HCT116 (cell line): Measurements from ENCODE around the gene SLC44A3. TPM values are rescaled to one million over a fixed set of nuclear protein-coding genes. Genes with fewer than 3 reads are reported as not detected.

Experiments used
- ATAC-seq: fragments of 200-7000 bp; cut with Tn5 transposase; 2 replicates; pipeline ENCODE4 v1.9.1; 2020; ENCODE audit warnings: mild to moderate bottlenecking, moderate library complexity
- BruUV-seq: library from RNA; stranded (reverse); fragments of 400-500 nt; replicated peaks from 2 replicates; lab custom pipeline; 2021; lab: Mats Ljungman, UMichigan
- CTCF ChIA-PET: fragments of 300-600 bp; sonication (Branson Sonifier 250); formaldehyde crosslinking; loops from one replicate; lab custom pipeline; 2021; ENCODE audit warnings: antibody characterized with exemption; lab: Charles Lee
- POLR2A ChIA-PET: fragments of 300-600, 350-600 bp; sonication (Branson Sonifier 250); formaldehyde crosslinking; loops from one replicate; lab custom pipeline; 2021; ENCODE audit warnings: antibody characterized with exemption; lab: Charles Lee
- RAD21 ChIA-PET, 2 experiments: fragments of 300-600 bp; sonication (Branson Sonifier 250); formaldehyde crosslinking; loops; one replicate each; lab custom pipeline; 2023; ENCODE audit warnings: low total read pairs in 2 of 2; ENCODE audit not compliant: uncharacterized antibody in 2 of 2, unreplicated experiment in 2 of 2, low non-redundant PET in 1 of 2; lab: Charles Lee
- DNase-seq: peaks from one replicate; pipeline ENCODE4 v3.0.0-alpha.2; 2010; ENCODE audit warnings: low read depth, low spot score
- H2AFZ ChIP-seq: fragments of 200-600 bp; shearing (Covaris generic), sonication (generic); 2 replicates; pipeline ENCODE4 v1.6.1; 2017; ENCODE audit warnings: low read depth, mixed run types, mixed read lengths, antibody characterized with exemption, low read length; ENCODE audit not compliant: poor library complexity, severe bottlenecking
- H3K27ac ChIP-seq: 2 replicates; pipeline ENCODE4 v1.5.1; 2012; ENCODE audit warnings: low read depth, low read length
- H3K27me3 ChIP-seq: fragments of 200-600 bp; sonication (generic); 2 replicates; pipeline ENCODE4 v1.6.1; 2016; ENCODE audit warnings: mixed run types, low read length, mixed read lengths; ENCODE audit not compliant: insufficient read depth
- H3K36me3 ChIP-seq, 2 experiments: fragments of 200-500 bp in 1 of 2; fragments of 200-600 bp in 1 of 2; sonication (Bioruptor generic) in 1 of 2; sonication (generic) in 1 of 2; 2 replicates each; pipeline versions ENCODE4 v1.5.1 to v1.6.1; 2014 to 2016; ENCODE audit warnings: low read length in 2 of 2, inconsistent platforms in 1 of 2, mixed read lengths in 1 of 2, mixed run types in 1 of 2; ENCODE audit not compliant: insufficient read depth in 2 of 2, control insufficient read depth in 1 of 2
- H3K4me1 ChIP-seq, 2 experiments: fragments of 200-600 bp in 1 of 2; sonication (generic) in 1 of 2; 2 replicates each; pipeline versions ENCODE4 v1.5.1 to v1.6.1; 2012 to 2017; ENCODE audit warnings: low read length in 2 of 2, inconsistent platforms in 1 of 2, mild to moderate bottlenecking in 1 of 2, mixed read lengths in 1 of 2, mixed run types in 1 of 2, moderate library complexity in 1 of 2; ENCODE audit not compliant: insufficient read depth in 2 of 2, control insufficient read depth in 1 of 2
- H3K4me2 ChIP-seq: fragments of 200-600 bp; sonication (generic); 2 replicates; pipeline ENCODE4 v1.6.1; 2017; ENCODE audit warnings: mixed run types, low read length, mixed read lengths
- H3K4me3 ChIP-seq, 2 experiments: fragments of 200-600 bp in 1 of 2; sonication (generic) in 1 of 2; replicated peaks in 1 of 2; 2 replicates each; pipeline ENCODE4 v1.5.1; 2011 to 2016; ENCODE audit warnings: low read length in 2 of 2, control low read depth in 1 of 2, low read depth in 1 of 2, mild to moderate bottlenecking in 1 of 2, mixed read lengths in 1 of 2, mixed run types in 1 of 2
- H3K79me2 ChIP-seq: fragments of 200-600 bp; sonication (generic); 2 replicates; pipeline ENCODE4 v1.6.1; 2017; ENCODE audit warnings: mild to moderate bottlenecking, mixed run types, low read length, moderate library complexity, mixed read lengths; ENCODE audit not compliant: insufficient read depth
- H3K9ac ChIP-seq: fragments of 200-600 bp; sonication (generic); 2 replicates; pipeline ENCODE4 v1.6.1; 2016; ENCODE audit warnings: low read length, mixed read lengths
- H3K9me2 ChIP-seq: fragments of 200-600 bp; sonication (generic), shearing (Covaris generic); 2 replicates; pipeline ENCODE4 v1.6.1; 2017; ENCODE audit warnings: mixed run types, mild to moderate bottlenecking, moderate library complexity; ENCODE audit not compliant: insufficient read depth
- H3K9me3 ChIP-seq, 2 experiments: fragments of 200-500 bp in 1 of 2; fragments of 200-600 bp in 1 of 2; sonication (Bioruptor generic) in 1 of 2; sonication (generic) in 1 of 2; 2 replicates each; pipeline ENCODE4 v1.6.1; 2014 to 2017; ENCODE audit warnings: low read length in 2 of 2, mixed read lengths in 2 of 2, inconsistent platforms in 1 of 2, low read depth in 1 of 2, mild to moderate bottlenecking in 1 of 2, mixed run types in 1 of 2, moderate library complexity in 1 of 2; ENCODE audit not compliant: control insufficient read depth in 1 of 2, insufficient read depth in 1 of 2
- H4K20me1 ChIP-seq: fragments of 200-600 bp; sonication (generic), shearing (Covaris generic); 2 replicates; pipeline ENCODE4 v1.6.1; 2017; ENCODE audit warnings: mixed run types, mild to moderate bottlenecking, moderate library complexity; ENCODE audit not compliant: insufficient read depth
- EGR1 ChIP-seq: IDR thresholded peaks from 2 replicates; pipeline ENCODE4 v1.6.1; 2012; ENCODE audit warnings: low read depth
- ELF1 ChIP-seq: IDR thresholded peaks from 2 replicates; pipeline ENCODE4 v1.6.1; 2012; ENCODE audit warnings: low read depth, borderline replicate concordance
- EZH2phosphoT487 ChIP-seq: fragments of 200-600 bp; IDR thresholded peaks from 2 replicates; pipeline ENCODE4 v1.6.1; 2018; ENCODE audit warnings: antibody characterized with exemption, borderline replicate concordance
- FOSL1 ChIP-seq: IDR thresholded peaks from 2 replicates; pipeline ENCODE4 v1.6.1; 2012; ENCODE audit warnings: low read depth
- MAX ChIP-seq: IDR thresholded peaks from 2 replicates; pipeline ENCODE4 v1.6.1; 2012
- POLR2A ChIP-seq: IDR thresholded peaks from 2 replicates; pipeline ENCODE4 v1.7.0; 2011; ENCODE audit warnings: borderline replicate concordance; ENCODE audit not compliant: insufficient read depth, insufficient read length; ENCODE audit errors: extremely low read depth
- POLR2AphosphoS5 ChIP-seq: IDR thresholded peaks from 2 replicates; pipeline ENCODE4 v1.6.1; 2011; ENCODE audit warnings: mild to moderate bottlenecking, low read depth, low read length, moderate library complexity
- RAD21 ChIP-seq: IDR thresholded peaks from 2 replicates; pipeline ENCODE4 v1.6.1; 2012; ENCODE audit warnings: low read depth, mild to moderate bottlenecking
- SIN3A ChIP-seq: IDR thresholded peaks from 2 replicates; pipeline ENCODE4 v1.6.1; 2012; ENCODE audit warnings: low read depth
- SP1 ChIP-seq: IDR thresholded peaks from 2 replicates; pipeline ENCODE4 v1.6.1; 2012; ENCODE audit warnings: low read depth
- SRF ChIP-seq: IDR thresholded peaks from 2 replicates; pipeline ENCODE4 v1.6.1; 2012; ENCODE audit warnings: low read depth
- TCF7L2 ChIP-seq: IDR thresholded peaks from 2 replicates; pipeline ENCODE4 v1.7.0; 2011; ENCODE audit warnings: borderline replicate concordance, inconsistent platforms; ENCODE audit not compliant: insufficient read depth, insufficient read length; ENCODE audit errors: extremely low read depth
- YY1 ChIP-seq: IDR thresholded peaks from 2 replicates; pipeline ENCODE4 v1.6.1; 2011; ENCODE audit warnings: low read length, low read depth, moderate library complexity, mild to moderate bottlenecking; ENCODE audit not compliant: insufficient replicate concordance; ENCODE audit errors: extremely low read depth
- ZFX ChIP-seq: fragments of 450-650 bp; IDR thresholded peaks from 2 replicates; pipeline ENCODE4 v1.6.1; 2017
- ZNF274 ChIP-seq: fragments of 200-500 bp; sonication (Bioruptor generic); IDR thresholded peaks from 2 replicates; pipeline ENCODE4 v1.6.1; 2014; ENCODE audit warnings: mild to moderate bottlenecking, low read depth, low read length, inconsistent platforms
- intact Hi-C: fragments of 100-400 bp; cut with micrococcal nuclease; formaldehyde crosslinking; loops from 2 replicates; pipeline ENCODE4 v1.10.0; 2022
- total RNA-seq: library from RNA; stranded (reverse); gene quantifications from one replicate; pipeline ENCODE4 v1.2.1, GENCODE V29; 2021; ENCODE audit not compliant: unreplicated experiment
- TF ChIP-seq, protein P1 (sequence below): IDR thresholded peaks from 2 replicates; pipeline ENCODE4 v1.6.1; 2012
- TF ChIP-seq, protein P2 (sequence below): IDR thresholded peaks from 2 replicates; pipeline ENCODE4 v1.6.1; 2011; ENCODE audit warnings: mild to moderate bottlenecking, low read length, moderate library complexity; ENCODE audit not compliant: insufficient replicate concordance; ENCODE audit errors: extremely low read depth
- TF ChIP-seq, protein P3 (sequence below), 3 experiments: fragments of 200-600 bp in 1 of 3; sonication (generic) in 1 of 3; IDR thresholded peaks in 2 of 3; conservative IDR thresholded peaks in 1 of 3; 2 replicates each; pipeline ENCODE4 v1.5.1; 2012 to 2017; ENCODE audit warnings: low read depth in 2 of 3, low read length in 2 of 3, antibody characterized with exemption in 1 of 3, borderline replicate concordance in 1 of 3, control low read depth in 1 of 3, mild to moderate bottlenecking in 1 of 3, mixed read lengths in 1 of 3, mixed run types in 1 of 3, moderate library complexity in 1 of 3; ENCODE audit not compliant: insufficient read depth in 1 of 3

The SLC44A3 gene
- total RNA-seq, 1 experiment from 2014 or later = 9.6 TPM

GRCh38 chr1:94922761-94923331, 102.7 kb downstream of the SLC44A3 start:
- RAD21 ChIA-PET = no interaction called here
- Histone ChIP-seq H3K9me3 (no peaks in the 10 kb centered on the region), H3K4me1 (peaks cover 16 to 63% of the 10 kb centered on the region in 2 experiments), H3K9ac (no peak overlapping the region), H4K20me1 (peaks cover 27% of the 10 kb centered on the region; the same call in 1 of the 2 replicates), H3K4me2 (no peak overlapping the region), H3K4me3 (no peak overlapping the region), H3K27ac (no peak overlapping the region), H3K36me3 (0 out of 4 replicates have a peak, but pooled peaks cover 0 to 6% of the 10 kb centered on the region in 2 experiments), H3K9me2 (no peaks in the 10 kb centered on the region), H2AFZ (no peak overlapping the region), H3K79me2 (peaks cover 88% of the 10 kb centered on the region), H3K27me3 (no peaks in the 10 kb centered on the region)
- POLR2A ChIA-PET = no interaction called here
- no TSS peak for BruUV-seq
- DNase-seq (no peak), ATAC-seq (no peak)
- CTCF ChIA-PET = interaction anchor here (1.0 kb wide), 1 partner anchor 68 kb away, joined by 3 read pairs; no protein-coding TSS in a partner anchor
- TF ChIP-seq YY1 (no peak), RAD21 (no peak), FOSL1 (no peak), ELF1 (no peak), SRF (no peak), SP1 (no peak), ZFX (no peak), POLR2AphosphoS5 (no peak), SIN3A (no peak), ZNF274 (no peak), EGR1 (no peak), TCF7L2 (no peak), POLR2A (no peak), MAX (no peak), EZH2phosphoT487 (no peak)
- TF ChIP-seq, protein P1, sequence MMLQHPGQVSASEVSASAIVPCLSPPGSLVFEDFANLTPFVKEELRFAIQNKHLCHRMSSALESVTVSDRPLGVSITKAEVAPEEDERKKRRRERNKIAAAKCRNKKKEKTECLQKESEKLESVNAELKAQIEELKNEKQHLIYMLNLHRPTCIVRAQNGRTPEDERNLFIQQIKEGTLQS = no peak
- TF ChIP-seq, protein P2, sequence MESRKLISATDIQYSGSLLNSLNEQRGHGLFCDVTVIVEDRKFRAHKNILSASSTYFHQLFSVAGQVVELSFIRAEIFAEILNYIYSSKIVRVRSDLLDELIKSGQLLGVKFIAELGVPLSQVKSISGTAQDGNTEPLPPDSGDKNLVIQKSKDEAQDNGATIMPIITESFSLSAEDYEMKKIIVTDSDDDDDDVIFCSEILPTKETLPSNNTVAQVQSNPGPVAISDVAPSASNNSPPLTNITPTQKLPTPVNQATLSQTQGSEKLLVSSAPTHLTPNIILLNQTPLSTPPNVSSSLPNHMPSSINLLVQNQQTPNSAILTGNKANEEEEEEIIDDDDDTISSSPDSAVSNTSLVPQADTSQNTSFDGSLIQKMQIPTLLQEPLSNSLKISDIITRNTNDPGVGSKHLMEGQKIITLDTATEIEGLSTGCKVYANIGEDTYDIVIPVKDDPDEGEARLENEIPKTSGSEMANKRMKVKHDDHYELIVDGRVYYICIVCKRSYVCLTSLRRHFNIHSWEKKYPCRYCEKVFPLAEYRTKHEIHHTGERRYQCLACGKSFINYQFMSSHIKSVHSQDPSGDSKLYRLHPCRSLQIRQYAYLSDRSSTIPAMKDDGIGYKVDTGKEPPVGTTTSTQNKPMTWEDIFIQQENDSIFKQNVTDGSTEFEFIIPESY = no peak
- TF ChIP-seq, protein P3, sequence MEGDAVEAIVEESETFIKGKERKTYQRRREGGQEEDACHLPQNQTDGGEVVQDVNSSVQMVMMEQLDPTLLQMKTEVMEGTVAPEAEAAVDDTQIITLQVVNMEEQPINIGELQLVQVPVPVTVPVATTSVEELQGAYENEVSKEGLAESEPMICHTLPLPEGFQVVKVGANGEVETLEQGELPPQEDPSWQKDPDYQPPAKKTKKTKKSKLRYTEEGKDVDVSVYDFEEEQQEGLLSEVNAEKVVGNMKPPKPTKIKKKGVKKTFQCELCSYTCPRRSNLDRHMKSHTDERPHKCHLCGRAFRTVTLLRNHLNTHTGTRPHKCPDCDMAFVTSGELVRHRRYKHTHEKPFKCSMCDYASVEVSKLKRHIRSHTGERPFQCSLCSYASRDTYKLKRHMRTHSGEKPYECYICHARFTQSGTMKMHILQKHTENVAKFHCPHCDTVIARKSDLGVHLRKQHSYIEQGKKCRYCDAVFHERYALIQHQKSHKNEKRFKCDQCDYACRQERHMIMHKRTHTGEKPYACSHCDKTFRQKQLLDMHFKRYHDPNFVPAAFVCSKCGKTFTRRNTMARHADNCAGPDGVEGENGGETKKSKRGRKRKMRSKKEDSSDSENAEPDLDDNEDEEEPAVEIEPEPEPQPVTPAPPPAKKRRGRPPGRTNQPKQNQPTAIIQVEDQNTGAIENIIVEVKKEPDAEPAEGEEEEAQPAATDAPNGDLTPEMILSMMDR (IDR thresholded peaks at IDR 0.05 in 2 of 3, conservative IDR thresholded peaks at IDR 0.05 in 1 of 3; ENCODE audit: borderline replicate concordance in 1 of 3, insufficient read depth in 1 of 3, low read depth in 2 of 3, low read length in 2 of 3) = no peak
- intact Hi-C loops = no loop called here
